SK-N-SH (cell line): Measurements from ENCODE around the gene SETBP1. TPM values are rescaled to one million over a fixed set of nuclear protein-coding genes. Genes with fewer than 3 reads are reported as not detected.

Experiments
- CTCF ChIA-PET: fragments of 300-600, 350-600 bp; formaldehyde crosslinking; extraction: SDS; loops from one replicate; lab custom pipeline; 2021; lab: Yijun Ruan, JAX
- POLR2A ChIA-PET: fragments of 350-600 bp; sonication (Branson Sonifier 250); formaldehyde crosslinking; extraction: SDS; loops from one replicate; lab custom pipeline; 2020; ENCODE audit warnings: antibody characterized with exemption, inconsistent platforms; lab: Yijun Ruan, JAX
- DNase-seq: peaks from one replicate; pipeline ENCODE4 v3.0.0; 2012
- H2AFZ ChIP-seq: fragments of 200-600 bp; sonication (generic); 2 replicates; pipeline ENCODE4 v1.8.1; 2016; ENCODE audit warnings: antibody characterized with exemption, mild to moderate bottlenecking, low read depth
- H3F3A ChIP-seq: fragments of 200-600 bp; sonication (generic); replicated peaks from 2 replicates; pipeline ENCODE3; 2016; ENCODE audit warnings: antibody characterized with exemption, mild to moderate bottlenecking; ENCODE audit not compliant: insufficient read depth
- H3K27ac ChIP-seq, 2 experiments: fragments of 200-500 bp in 1 of 2; fragments of 200-600 bp in 1 of 2; sonication (Bioruptor generic) in 1 of 2; sonication (generic), shearing (Covaris generic) in 1 of 2; 2 replicates each; pipeline versions ENCODE4 v1.5.1 to v1.6.1; 2014 to 2016; ENCODE audit warnings: low read depth in 2 of 2, inconsistent platforms in 1 of 2, low read length in 1 of 2, mild to moderate bottlenecking in 1 of 2, mixed read lengths in 1 of 2
- H3K27me3 ChIP-seq: fragments of 200-600 bp; sonication (generic), shearing (Covaris generic); 2 replicates; pipeline ENCODE4 v1.6.1; 2016; ENCODE audit warnings: mixed run types; ENCODE audit not compliant: insufficient read depth
- H3K36me3 ChIP-seq, 2 experiments: fragments of 200-500 bp in 1 of 2; fragments of 200-600 bp in 1 of 2; sonication (Bioruptor generic) in 1 of 2; sonication (generic) in 1 of 2; replicated peaks in 1 of 2; 2 replicates each; pipeline versions ENCODE3 to v1.5.1; 2014 to 2016; ENCODE audit warnings: low read length in 1 of 2, mild to moderate bottlenecking in 1 of 2; ENCODE audit not compliant: insufficient read depth in 2 of 2, control insufficient read depth in 1 of 2
- H3K4me1 ChIP-seq, 2 experiments: fragments of 200-500 bp in 1 of 2; fragments of 200-600 bp in 1 of 2; sonication (Bioruptor generic) in 1 of 2; sonication (generic), shearing (Covaris generic) in 1 of 2; 2 replicates each; pipeline versions ENCODE4 v1.5.1 to v1.6.1; 2014 to 2016; ENCODE audit warnings: low read depth in 1 of 2, low read length in 1 of 2, mixed run types in 1 of 2; ENCODE audit not compliant: insufficient read depth in 2 of 2, control insufficient read depth in 1 of 2
- H3K4me2 ChIP-seq: fragments of 200-600 bp; sonication (generic), shearing (Covaris generic); 2 replicates; pipeline ENCODE4 v1.6.1; 2017; ENCODE audit warnings: mixed run types
- H3K4me3 ChIP-seq, 2 experiments: fragments of 200-500 bp in 1 of 2; fragments of 200-600 bp in 1 of 2; sonication (Bioruptor generic) in 1 of 2; sonication (generic), shearing (Covaris generic) in 1 of 2; 2 replicates each; pipeline versions ENCODE4 v1.5.1 to v1.8.1; 2014 to 2016; ENCODE audit warnings: low read depth in 2 of 2, inconsistent platforms in 1 of 2, low read length in 1 of 2, mild to moderate bottlenecking in 1 of 2, mixed read lengths in 1 of 2, moderate library complexity in 1 of 2
- H3K79me2 ChIP-seq: fragments of 200-600 bp; sonication (generic); 2 replicates; pipeline ENCODE4 v1.8.1; 2017; ENCODE audit warnings: mild to moderate bottlenecking; ENCODE audit not compliant: insufficient read depth
- H3K9ac ChIP-seq: fragments of 200-600 bp; sonication (generic); 2 replicates; pipeline ENCODE4 v1.6.1; 2017; ENCODE audit warnings: mixed run types
- H3K9me2 ChIP-seq: fragments of 200-600 bp; sonication (generic); 2 replicates; pipeline ENCODE4 v1.6.1; 2017; ENCODE audit warnings: mixed run types
- H3K9me3 ChIP-seq: fragments of 200-600 bp; sonication (generic); 2 replicates; pipeline ENCODE4 v1.6.1; 2017; ENCODE audit warnings: mixed run types, mild to moderate bottlenecking, moderate library complexity
- H4K20me1 ChIP-seq: fragments of 200-600 bp; sonication (generic); 2 replicates; pipeline ENCODE4 v1.6.1; 2017; ENCODE audit warnings: mild to moderate bottlenecking, mixed run types; ENCODE audit not compliant: insufficient read depth
- CHD2 ChIP-seq: fragments of 150-350 bp; IDR thresholded peaks from 2 replicates; pipeline ENCODE4 v1.6.1; 2018; ENCODE audit warnings: low read length; ENCODE audit not compliant: partially characterized antibody
- EP300 ChIP-seq, 2 experiments: IDR thresholded peaks; 2 replicates each; pipeline versions ENCODE4 v1.4.0 to v1.6.1; 2012; ENCODE audit warnings: borderline replicate concordance in 1 of 2, low read depth in 1 of 2, low read length in 1 of 2
- EZH2phosphoT487 ChIP-seq: fragments of 200-600 bp; sonication (generic); IDR thresholded peaks from 2 replicates; pipeline ENCODE4 v1.6.1; 2017; ENCODE audit warnings: low read depth, mixed run types, mild to moderate bottlenecking, antibody characterized with exemption, moderate library complexity, borderline replicate concordance
- FOXM1 ChIP-seq: IDR thresholded peaks from 2 replicates; pipeline ENCODE4 v1.4.0; 2012; ENCODE audit warnings: low read depth, mild to moderate bottlenecking
- GATA2 ChIP-seq: sonication (generic); formaldehyde crosslinking; IDR thresholded peaks from 2 replicates; pipeline ENCODE4 v1.5.0; 2020; ENCODE audit warnings: mild to moderate bottlenecking, missing genetic modification reagents
- JUND ChIP-seq: IDR thresholded peaks from 2 replicates; pipeline ENCODE4 v1.4.0; 2012
- MEF2A ChIP-seq: IDR thresholded peaks from 2 replicates; pipeline ENCODE4 v1.4.0; 2012; ENCODE audit warnings: low read depth, borderline replicate concordance
- NFIC ChIP-seq: IDR thresholded peaks from 2 replicates; pipeline ENCODE4 v1.4.0; 2012; ENCODE audit warnings: borderline replicate concordance
- NRF1 ChIP-seq: IDR thresholded peaks from 2 replicates; pipeline ENCODE4 v1.6.1; 2012; ENCODE audit warnings: low read depth, mild to moderate bottlenecking, low read length
- POLR2AphosphoS5 ChIP-seq: IDR thresholded peaks from 2 replicates; pipeline ENCODE4 v1.6.1; 2012; ENCODE audit warnings: low read depth, low read length
- SMC3 ChIP-seq: IDR thresholded peaks from 2 replicates; pipeline ENCODE4 v1.6.1; 2012; ENCODE audit warnings: low read depth, low read length, improper control_type of control experiment
- TAF1 ChIP-seq: IDR thresholded peaks from 2 replicates; pipeline ENCODE4 v1.6.1; 2012; ENCODE audit warnings: low read depth, mild to moderate bottlenecking, low read length, moderate library complexity, borderline replicate concordance
- TCF12 ChIP-seq: IDR thresholded peaks from 2 replicates; pipeline ENCODE4 v1.4.0; 2012
- TEAD4 ChIP-seq: IDR thresholded peaks from 2 replicates; pipeline ENCODE4 v1.4.0; 2012; ENCODE audit warnings: mild to moderate bottlenecking, borderline replicate concordance; ENCODE audit not compliant: insufficient read depth
- YY1 ChIP-seq: IDR thresholded peaks from 2 replicates; pipeline ENCODE4 v1.4.0; 2012; ENCODE audit warnings: low read depth, mild to moderate bottlenecking
- WGBS: methylation state at CpG from one replicate; pipeline ENCODE4 v1.1.6; 2017; ENCODE audit warnings: low lambda C conversion rate; 5-methylcytosine and 5-hydroxymethylcytosine counted together
- polyA plus RNA-seq, 3 experiments: library from polyadenylated mRNA; depleted of rRNA; stranded (reverse); fragments of >200 nt; gene quantifications; 2 replicates each; pipeline ENCODE4 v1.2.3, GENCODE V29; 2012
- small RNA-seq, 7 experiments: library from RNA; depleted of rRNA; stranded (forward); fragments of <200 nt; gene quantifications; one replicate each; pipeline ENCODE3, GENCODE V24; 2012
- TF ChIP-seq, protein P1 (sequence below): IDR thresholded peaks from 2 replicates; pipeline ENCODE4; 2012
- TF ChIP-seq, protein P2 (sequence below): fragments of 150-350 bp; IDR thresholded peaks from 2 replicates; pipeline ENCODE4 v1.6.1; 2016; ENCODE audit warnings: mild to moderate bottlenecking, low read depth, low read length
- TF ChIP-seq, protein P3 (sequence below): fragments of 150-350 bp; IDR thresholded peaks from 2 replicates; pipeline ENCODE4 v1.6.1; 2017; ENCODE audit warnings: antibody characterized with exemption, low read length, low read depth, borderline replicate concordance
- TF ChIP-seq, protein P4 (sequence below): IDR thresholded peaks from 2 replicates; pipeline ENCODE4 v1.4.0; 2012; ENCODE audit warnings: low read depth, borderline replicate concordance

The SETBP1 gene
- polyA plus RNA-seq, 1 of the 3 experiments (the other 2 are of a cell fraction), result 3.0 TPM

DNA sequence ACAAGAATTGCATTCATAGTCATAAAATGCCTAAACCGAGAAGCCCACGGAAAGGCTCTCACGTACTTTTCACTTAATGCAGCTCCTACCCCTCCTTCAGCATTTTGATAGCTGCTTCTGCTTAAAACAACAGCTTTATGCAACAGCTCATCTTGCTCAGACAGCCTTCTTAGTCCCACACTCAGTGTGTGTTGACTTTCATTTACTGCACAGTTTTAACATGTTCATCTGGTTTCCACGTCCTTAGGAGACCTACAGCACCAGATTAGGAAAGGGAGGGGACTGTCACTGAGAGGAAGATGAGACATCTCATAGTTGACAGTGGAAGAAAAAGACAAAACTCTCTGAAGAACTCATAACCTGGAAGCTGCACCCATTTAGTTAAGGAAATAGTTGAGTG lies 435.4 kb downstream of the SETBP1 start:
- Histone ChIP-seq H3K4me2 (no peak overlapping the region), H2AFZ (no peak overlapping the region), H3K9me2 (no peaks in the 10 kb centered on the region), H3K27me3 (no peaks in the 10 kb centered on the region), H3K27ac (no peak overlapping the region), H3K36me3 (no peaks in the 10 kb centered on the region), H3K9ac (no peak overlapping the region), H3F3A (no peaks in the 10 kb centered on the region), H4K20me1 (no peaks in the 10 kb centered on the region), H3K4me1 (peaks cover 0 to 3% of the 10 kb centered on the region in 2 experiments; a peak in 2 of 4 replicates), H3K4me3 (no peak overlapping the region), H3K79me2 (no peaks in the 10 kb centered on the region), H3K9me3 (no peaks in the 10 kb centered on the region)
- POLR2A ChIA-PET, result no interaction called here
- no peak for DNase-seq
- CTCF ChIA-PET, result interaction anchor here (1.4 kb wide), 1 partner anchor 11 kb away, joined by 3 read pairs; no protein-coding TSS in a partner anchor
- TF ChIP-seq GATA2, result no peak
- TF ChIP-seq, protein P1, sequence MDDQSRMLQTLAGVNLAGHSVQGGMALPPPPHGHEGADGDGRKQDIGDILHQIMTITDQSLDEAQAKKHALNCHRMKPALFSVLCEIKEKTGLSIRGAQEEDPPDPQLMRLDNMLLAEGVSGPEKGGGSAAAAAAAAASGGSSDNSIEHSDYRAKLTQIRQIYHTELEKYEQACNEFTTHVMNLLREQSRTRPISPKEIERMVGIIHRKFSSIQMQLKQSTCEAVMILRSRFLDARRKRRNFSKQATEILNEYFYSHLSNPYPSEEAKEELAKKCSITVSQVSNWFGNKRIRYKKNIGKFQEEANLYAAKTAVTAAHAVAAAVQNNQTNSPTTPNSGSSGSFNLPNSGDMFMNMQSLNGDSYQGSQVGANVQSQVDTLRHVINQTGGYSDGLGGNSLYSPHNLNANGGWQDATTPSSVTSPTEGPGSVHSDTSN, result no peak
- TF ChIP-seq SMC3, result no peak
- no peak for TF ChIP-seq CHD2
- TF ChIP-seq FOXM1, result no peak
- no peak for TF ChIP-seq JUND
- TF ChIP-seq, protein P2, sequence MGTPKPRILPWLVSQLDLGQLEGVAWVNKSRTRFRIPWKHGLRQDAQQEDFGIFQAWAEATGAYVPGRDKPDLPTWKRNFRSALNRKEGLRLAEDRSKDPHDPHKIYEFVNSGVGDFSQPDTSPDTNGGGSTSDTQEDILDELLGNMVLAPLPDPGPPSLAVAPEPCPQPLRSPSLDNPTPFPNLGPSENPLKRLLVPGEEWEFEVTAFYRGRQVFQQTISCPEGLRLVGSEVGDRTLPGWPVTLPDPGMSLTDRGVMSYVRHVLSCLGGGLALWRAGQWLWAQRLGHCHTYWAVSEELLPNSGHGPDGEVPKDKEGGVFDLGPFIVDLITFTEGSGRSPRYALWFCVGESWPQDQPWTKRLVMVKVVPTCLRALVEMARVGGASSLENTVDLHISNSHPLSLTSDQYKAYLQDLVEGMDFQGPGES, result no peak
- no peak for TF ChIP-seq TCF12
- TF ChIP-seq YY1, result no peak
- TF ChIP-seq NFIC, result no peak
- TF ChIP-seq EZH2phosphoT487, result no peak
- TF ChIP-seq, protein P3, sequence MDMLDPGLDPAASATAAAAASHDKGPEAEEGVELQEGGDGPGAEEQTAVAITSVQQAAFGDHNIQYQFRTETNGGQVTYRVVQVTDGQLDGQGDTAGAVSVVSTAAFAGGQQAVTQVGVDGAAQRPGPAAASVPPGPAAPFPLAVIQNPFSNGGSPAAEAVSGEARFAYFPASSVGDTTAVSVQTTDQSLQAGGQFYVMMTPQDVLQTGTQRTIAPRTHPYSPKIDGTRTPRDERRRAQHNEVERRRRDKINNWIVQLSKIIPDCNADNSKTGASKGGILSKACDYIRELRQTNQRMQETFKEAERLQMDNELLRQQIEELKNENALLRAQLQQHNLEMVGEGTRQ, result no peak
- TF ChIP-seq NRF1, result no peak
- no peak for TF ChIP-seq MEF2A
- TF ChIP-seq, protein P4, sequence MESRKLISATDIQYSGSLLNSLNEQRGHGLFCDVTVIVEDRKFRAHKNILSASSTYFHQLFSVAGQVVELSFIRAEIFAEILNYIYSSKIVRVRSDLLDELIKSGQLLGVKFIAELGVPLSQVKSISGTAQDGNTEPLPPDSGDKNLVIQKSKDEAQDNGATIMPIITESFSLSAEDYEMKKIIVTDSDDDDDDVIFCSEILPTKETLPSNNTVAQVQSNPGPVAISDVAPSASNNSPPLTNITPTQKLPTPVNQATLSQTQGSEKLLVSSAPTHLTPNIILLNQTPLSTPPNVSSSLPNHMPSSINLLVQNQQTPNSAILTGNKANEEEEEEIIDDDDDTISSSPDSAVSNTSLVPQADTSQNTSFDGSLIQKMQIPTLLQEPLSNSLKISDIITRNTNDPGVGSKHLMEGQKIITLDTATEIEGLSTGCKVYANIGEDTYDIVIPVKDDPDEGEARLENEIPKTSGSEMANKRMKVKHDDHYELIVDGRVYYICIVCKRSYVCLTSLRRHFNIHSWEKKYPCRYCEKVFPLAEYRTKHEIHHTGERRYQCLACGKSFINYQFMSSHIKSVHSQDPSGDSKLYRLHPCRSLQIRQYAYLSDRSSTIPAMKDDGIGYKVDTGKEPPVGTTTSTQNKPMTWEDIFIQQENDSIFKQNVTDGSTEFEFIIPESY, result no peak
- no peak for TF ChIP-seq POLR2AphosphoS5
- no peak for TF ChIP-seq EP300 (IDR thresholded peaks at IDR 0.05; ENCODE audit: borderline replicate concordance in 1 of 2, low read depth in 1 of 2, low read length in 1 of 2)
- no peak for TF ChIP-seq TAF1
- TF ChIP-seq TEAD4, result no peak
- WGBS, result 72% methylated on average over 4 of the region's 4 CpGs

Small RNAs within 50 kb of the gene (small RNA-seq; reads per million reads assigned to genes)
- gene MIR4319, result 0 reads per million in 7 experiments
